HepG2 (cell line): Measurements from ENCODE around the gene MYO3B. TPM values are rescaled to one million over a fixed set of nuclear protein-coding genes. Genes with fewer than 3 reads are reported as not detected.

Experiments
- ELF3 ChIP-seq: IDR thresholded peaks from 2 replicates; pipeline ENCODE4 v1.6.1; 2016; ENCODE audit warnings: missing genetic modification reagents, missing compliant biosample characterization
- FOXK2 ChIP-seq: fragments of 450-650 bp; IDR thresholded peaks from 2 replicates; pipeline ENCODE4 v1.6.1; 2016
- HOXD1 ChIP-seq: sonication (generic); formaldehyde crosslinking; IDR thresholded peaks from 2 replicates; pipeline ENCODE4 v1.5.0; 2020; ENCODE audit warnings: missing genetic modification reagents
- MED8 ChIP-seq: sonication (generic); formaldehyde crosslinking; IDR thresholded peaks from 2 replicates; pipeline ENCODE4 v1.8.1; 2023; ENCODE audit warnings: mild to moderate bottlenecking, missing genetic modification reagents; ENCODE audit not compliant: insufficient replicate concordance
- REXO4 ChIP-seq: sonication (generic); formaldehyde crosslinking; IDR thresholded peaks from 2 replicates; pipeline ENCODE4 v1.8.0; 2022; ENCODE audit warnings: missing genetic modification reagents, mild to moderate bottlenecking, borderline replicate concordance
- XRCC5 ChIP-seq: fragments of 200-400 bp; formaldehyde crosslinking; optimal IDR thresholded peaks from 2 replicates; pipeline ENCODE3; 2017; ENCODE audit warnings: mild to moderate bottlenecking, low read length
- ZEB1 ChIP-seq: IDR thresholded peaks from 2 replicates; pipeline ENCODE4 v1.6.1; 2012; ENCODE audit warnings: mild to moderate bottlenecking, low read depth, inconsistent platforms; ENCODE audit not compliant: insufficient replicate concordance
- ZNF296 ChIP-seq: sonication (generic); formaldehyde crosslinking; conservative IDR thresholded peaks from 2 replicates; pipeline ENCODE4 v1.5.0; 2020; ENCODE audit warnings: mild to moderate bottlenecking, missing genetic modification reagents
- ZNF558 ChIP-seq: sonication (generic); formaldehyde crosslinking; IDR thresholded peaks from 2 replicates; pipeline ENCODE4 v1.9.0; 2022; ENCODE audit warnings: mild to moderate bottlenecking, missing genetic modification reagents, borderline replicate concordance
- ZNF614 ChIP-seq: IDR thresholded peaks from 2 replicates; pipeline ENCODE4 v1.6.1; 2018; ENCODE audit warnings: missing biosample characterization, missing genetic modification reagents, inconsistent platforms, borderline replicate concordance
- polyA plus RNA-seq, 8 experiments: library from polyadenylated mRNA; depleted of rRNA in 3 of 8; stranded (reverse) in 7 of 8; unstranded in 1 of 8; fragments of >200 nt; fragmentation: Illumina TruSeq in 4 of 8; extraction: Trizol in 4 of 8; gene quantifications; 2 replicates each; pipeline versions ENCODE4 v1.2.1 to v1.2.3, GENCODE V29; 2011 to 2016; ENCODE audit warnings: low read depth in 4 of 8, missing spikeins in 1 of 8, mixed read lengths in 1 of 8; ENCODE audit not compliant: insufficient read depth in 1 of 8
- total RNA-seq, 5 experiments: library from RNA; depleted of rRNA; stranded (reverse); fragments of >200 nt; fragmentation: Illumina TruSeq; extraction: Trizol; gene quantifications; 2 replicates each; pipeline ENCODE4 v1.2.3, GENCODE V29; 2016; ENCODE audit warnings: low read depth in 1 of 5
- TF ChIP-seq, protein P1 (sequence below): sonication (generic); formaldehyde crosslinking; IDR thresholded peaks from 2 replicates; pipeline ENCODE4 v1.5.1; 2020; ENCODE audit warnings: mild to moderate bottlenecking, missing genetic modification reagents, borderline replicate concordance
- TF ChIP-seq, protein P2 (sequence below): sonication (generic); formaldehyde crosslinking; IDR thresholded peaks from 2 replicates; pipeline ENCODE4 v1.8.1; 2023; ENCODE audit warnings: mild to moderate bottlenecking, moderate library complexity, missing genetic modification reagents
- TF ChIP-seq, protein P3 (sequence below), 2 experiments: sonication (generic) in 1 of 2; formaldehyde crosslinking in 1 of 2; IDR thresholded peaks; 2 replicates each; pipeline versions ENCODE4 v1.4.0 to v1.6.1; 2018 to 2020; ENCODE audit warnings: missing genetic modification reagents in 2 of 2, borderline replicate concordance in 1 of 2, low read depth in 1 of 2, mild to moderate bottlenecking in 1 of 2, missing biosample characterization in 1 of 2
- TF ChIP-seq, protein P4 (sequence below): IDR thresholded peaks from 2 replicates; pipeline ENCODE4 v1.6.1; 2016
- TF ChIP-seq, protein P5 (sequence below): sonication (generic); IDR thresholded peaks from 2 replicates; pipeline ENCODE4 v1.6.1; 2016; ENCODE audit warnings: low read depth, borderline replicate concordance
- TF ChIP-seq, protein P6 (sequence below): sonication (generic); formaldehyde crosslinking; IDR thresholded peaks from 2 replicates; pipeline ENCODE4 v1.8.0; 2022; ENCODE audit warnings: mild to moderate bottlenecking, missing genetic modification reagents, moderate library complexity

MYO3B gene
- total and polyA plus RNA-seq, 2 of the 13 experiments (the other 11 are each of a cell fraction or from before 2014, with no cell fraction given): 0.01 TPM; not detected in 1

DNA sequence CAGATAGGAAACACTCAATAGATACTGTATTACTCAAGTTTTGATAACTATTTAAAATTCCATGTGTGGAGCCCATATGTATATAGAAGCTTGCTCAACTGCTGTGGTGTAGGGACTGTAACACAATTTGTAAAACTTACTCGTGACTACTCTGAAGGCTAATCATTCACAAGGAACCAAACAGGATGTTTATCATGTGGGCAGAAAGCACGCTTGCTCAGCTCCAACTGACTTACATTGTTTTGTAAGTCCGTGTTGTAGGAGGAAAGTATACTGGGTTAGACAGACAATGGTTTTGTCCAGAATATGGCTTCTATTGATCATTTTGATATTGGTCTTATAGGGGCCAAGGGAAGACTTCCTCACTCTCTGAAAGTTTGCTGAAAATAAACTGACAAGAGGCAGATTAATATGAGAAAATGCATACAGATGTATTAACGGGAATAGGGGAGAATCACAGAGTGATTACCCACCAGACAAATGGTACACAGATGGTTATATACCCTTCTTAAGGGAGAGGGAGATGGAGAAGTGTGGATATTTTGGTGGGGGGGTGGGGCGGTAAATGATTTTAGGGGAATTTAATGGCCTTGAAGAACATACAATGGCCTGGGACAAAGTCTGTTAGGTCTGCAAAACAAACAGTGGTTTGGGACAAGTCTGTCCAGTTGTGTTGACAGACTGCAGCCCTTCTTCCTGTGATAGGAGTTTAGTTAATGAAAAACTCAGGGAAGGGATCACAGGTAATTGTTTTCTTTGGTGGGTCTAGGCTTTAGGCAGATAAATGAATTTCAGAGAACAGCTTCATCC, 277.9 kb downstream of the MYO3B start (continued):
- TF ChIP-seq, protein P1, sequence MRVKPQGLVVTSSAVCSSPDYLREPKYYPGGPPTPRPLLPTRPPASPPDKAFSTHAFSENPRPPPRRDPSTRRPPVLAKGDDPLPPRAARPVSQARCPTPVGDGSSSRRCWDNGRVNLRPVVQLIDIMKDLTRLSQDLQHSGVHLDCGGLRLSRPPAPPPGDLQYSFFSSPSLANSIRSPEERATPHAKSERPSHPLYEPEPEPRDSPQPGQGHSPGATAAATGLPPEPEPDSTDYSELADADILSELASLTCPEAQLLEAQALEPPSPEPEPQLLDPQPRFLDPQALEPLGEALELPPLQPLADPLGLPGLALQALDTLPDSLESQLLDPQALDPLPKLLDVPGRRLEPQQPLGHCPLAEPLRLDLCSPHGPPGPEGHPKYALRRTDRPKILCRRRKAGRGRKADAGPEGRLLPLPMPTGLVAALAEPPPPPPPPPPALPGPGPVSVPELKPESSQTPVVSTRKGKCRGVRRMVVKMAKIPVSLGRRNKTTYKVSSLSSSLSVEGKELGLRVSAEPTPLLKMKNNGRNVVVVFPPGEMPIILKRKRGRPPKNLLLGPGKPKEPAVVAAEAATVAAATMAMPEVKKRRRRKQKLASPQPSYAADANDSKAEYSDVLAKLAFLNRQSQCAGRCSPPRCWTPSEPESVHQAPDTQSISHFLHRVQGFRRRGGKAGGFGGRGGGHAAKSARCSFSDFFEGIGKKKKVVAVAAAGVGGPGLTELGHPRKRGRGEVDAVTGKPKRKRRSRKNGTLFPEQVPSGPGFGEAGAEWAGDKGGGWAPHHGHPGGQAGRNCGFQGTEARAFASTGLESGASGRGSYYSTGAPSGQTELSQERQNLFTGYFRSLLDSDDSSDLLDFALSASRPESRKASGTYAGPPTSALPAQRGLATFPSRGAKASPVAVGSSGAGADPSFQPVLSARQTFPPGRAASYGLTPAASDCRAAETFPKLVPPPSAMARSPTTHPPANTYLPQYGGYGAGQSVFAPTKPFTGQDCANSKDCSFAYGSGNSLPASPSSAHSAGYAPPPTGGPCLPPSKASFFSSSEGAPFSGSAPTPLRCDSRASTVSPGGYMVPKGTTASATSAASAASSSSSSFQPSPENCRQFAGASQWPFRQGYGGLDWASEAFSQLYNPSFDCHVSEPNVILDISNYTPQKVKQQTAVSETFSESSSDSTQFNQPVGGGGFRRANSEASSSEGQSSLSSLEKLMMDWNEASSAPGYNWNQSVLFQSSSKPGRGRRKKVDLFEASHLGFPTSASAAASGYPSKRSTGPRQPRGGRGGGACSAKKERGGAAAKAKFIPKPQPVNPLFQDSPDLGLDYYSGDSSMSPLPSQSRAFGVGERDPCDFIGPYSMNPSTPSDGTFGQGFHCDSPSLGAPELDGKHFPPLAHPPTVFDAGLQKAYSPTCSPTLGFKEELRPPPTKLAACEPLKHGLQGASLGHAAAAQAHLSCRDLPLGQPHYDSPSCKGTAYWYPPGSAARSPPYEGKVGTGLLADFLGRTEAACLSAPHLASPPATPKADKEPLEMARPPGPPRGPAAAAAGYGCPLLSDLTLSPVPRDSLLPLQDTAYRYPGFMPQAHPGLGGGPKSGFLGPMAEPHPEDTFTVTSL: peak; percentile 92
- TF ChIP-seq, protein P2, sequence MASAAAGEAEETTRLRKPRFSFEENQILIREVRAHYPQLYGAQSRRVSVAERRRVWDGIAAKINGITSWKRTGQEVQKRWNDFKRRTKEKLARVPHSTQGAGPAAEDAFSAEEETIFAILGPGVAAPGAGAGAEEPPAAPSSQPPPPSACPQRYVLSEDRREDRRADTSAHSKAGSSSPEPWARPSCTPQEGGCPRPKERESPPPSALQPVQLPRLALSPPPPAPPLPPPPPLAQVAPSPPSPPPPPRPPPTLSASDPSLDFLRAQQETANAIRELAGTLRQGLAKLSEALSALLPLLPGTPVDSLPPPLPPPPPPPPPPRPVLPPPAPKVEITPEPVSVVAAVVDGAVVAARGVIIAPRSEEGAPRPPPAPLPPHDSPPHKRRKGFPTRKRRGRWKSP (CRISPR knock-in tag): peak; percentile 69; the same call in 1 of the 2 replicates
- TF ChIP-seq, protein P3, sequence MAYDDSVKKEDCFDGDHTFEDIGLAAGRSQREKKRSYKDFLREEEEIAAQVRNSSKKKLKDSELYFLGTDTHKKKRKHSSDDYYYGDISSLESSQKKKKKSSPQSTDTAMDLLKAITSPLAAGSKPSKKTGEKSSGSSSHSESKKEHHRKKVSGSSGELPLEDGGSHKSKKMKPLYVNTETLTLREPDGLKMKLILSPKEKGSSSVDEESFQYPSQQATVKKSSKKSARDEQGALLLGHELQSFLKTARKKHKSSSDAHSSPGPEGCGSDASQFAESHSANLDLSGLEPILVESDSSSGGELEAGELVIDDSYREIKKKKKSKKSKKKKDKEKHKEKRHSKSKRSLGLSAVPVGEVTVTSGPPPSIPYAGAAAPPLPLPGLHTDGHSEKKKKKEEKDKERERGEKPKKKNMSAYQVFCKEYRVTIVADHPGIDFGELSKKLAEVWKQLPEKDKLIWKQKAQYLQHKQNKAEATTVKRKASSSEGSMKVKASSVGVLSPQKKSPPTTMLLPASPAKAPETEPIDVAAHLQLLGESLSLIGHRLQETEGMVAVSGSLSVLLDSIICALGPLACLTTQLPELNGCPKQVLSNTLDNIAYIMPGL (CRISPR knock-in tag; IDR thresholded peaks at IDR 0.05; ENCODE audit: borderline replicate concordance in 1 of 2, low read depth in 1 of 2): peak; percentile 23 to 39; a peak in 2 of 4 replicates
- TF ChIP-seq REXO4 (CRISPR knock-in tag) (no peak), MED8 (CRISPR knock-in tag) (peak; percentile 59), FOXK2 (peak; percentile 82), XRCC5 (peak; percentile 39), HOXD1 (CRISPR knock-in tag) (peak; percentile 92), ZNF558 (CRISPR knock-in tag) (peak; percentile 45; the same call in 1 of the 2 replicates), ZNF614 (peak; percentile 69; the same call in 1 of the 2 replicates), ELF3 (CRISPR knock-in tag) (peak; percentile 86), ZEB1 (peak; percentile 85), ZNF296 (no peak)
- TF ChIP-seq, protein P4, sequence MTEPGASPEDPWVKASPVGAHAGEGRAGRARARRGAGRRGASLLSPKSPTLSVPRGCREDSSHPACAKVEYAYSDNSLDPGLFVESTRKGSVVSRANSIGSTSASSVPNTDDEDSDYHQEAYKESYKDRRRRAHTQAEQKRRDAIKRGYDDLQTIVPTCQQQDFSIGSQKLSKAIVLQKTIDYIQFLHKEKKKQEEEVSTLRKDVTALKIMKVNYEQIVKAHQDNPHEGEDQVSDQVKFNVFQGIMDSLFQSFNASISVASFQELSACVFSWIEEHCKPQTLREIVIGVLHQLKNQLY: peak; percentile 70
- TF ChIP-seq, protein P5, sequence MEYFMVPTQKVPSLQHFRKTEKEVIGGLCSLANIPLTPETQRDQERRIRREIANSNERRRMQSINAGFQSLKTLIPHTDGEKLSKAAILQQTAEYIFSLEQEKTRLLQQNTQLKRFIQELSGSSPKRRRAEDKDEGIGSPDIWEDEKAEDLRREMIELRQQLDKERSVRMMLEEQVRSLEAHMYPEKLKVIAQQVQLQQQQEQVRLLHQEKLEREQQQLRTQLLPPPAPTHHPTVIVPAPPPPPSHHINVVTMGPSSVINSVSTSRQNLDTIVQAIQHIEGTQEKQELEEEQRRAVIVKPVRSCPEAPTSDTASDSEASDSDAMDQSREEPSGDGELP: peak; percentile 76
- TF ChIP-seq, protein P6, sequence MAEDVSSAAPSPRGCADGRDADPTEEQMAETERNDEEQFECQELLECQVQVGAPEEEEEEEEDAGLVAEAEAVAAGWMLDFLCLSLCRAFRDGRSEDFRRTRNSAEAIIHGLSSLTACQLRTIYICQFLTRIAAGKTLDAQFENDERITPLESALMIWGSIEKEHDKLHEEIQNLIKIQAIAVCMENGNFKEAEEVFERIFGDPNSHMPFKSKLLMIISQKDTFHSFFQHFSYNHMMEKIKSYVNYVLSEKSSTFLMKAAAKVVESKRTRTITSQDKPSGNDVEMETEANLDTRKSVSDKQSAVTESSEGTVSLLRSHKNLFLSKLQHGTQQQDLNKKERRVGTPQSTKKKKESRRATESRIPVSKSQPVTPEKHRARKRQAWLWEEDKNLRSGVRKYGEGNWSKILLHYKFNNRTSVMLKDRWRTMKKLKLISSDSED (CRISPR knock-in tag): no peak
